ENCODE data around the gene PKMYT1.

Gene PKMYT1

GRCh38 chr16:2980227-2981176 is at the start of gene PKMYT1:
Gene PKMYT1 (minus strand): TSS chr16:2980446. CDS start chr16:2979657, 789 bp downstream.
- Mint-ChIP-seq H3K4me1 (peaks cover 8% of the 10 kb centered on the region), H3K27ac (peak within 1 kb of the TSS; percentile 81), H3K4me3 (peak within 1 kb of the TSS; percentile 83), H3K9me3 (no peaks in the 10 kb centered on the region), H3K27me3 (no peaks in the 10 kb centered on the region), H3K36me3 (no peaks in the 10 kb centered on the region)
- ATAC-seq (ENCODE audit: low read depth), result peak; percentile 91
- DNase-seq (ENCODE audit: low spot score in 2 of 2), result peak; percentile 96 to 97

GRCh38 chr16:3029491-3030221 is 49.4 kb upstream of the PKMYT1 start:
- no peaks in the 10 kb centered on the region for H3K9me3 Mint-ChIP-seq
- H3K27me3 Mint-ChIP-seq, result peaks cover 40% of the 10 kb centered on the region
- peak overlapping the region; percentile 0 for H3K4me3 Mint-ChIP-seq

GRCh38 chr16:3028716-3029319 is 48.6 kb upstream of the PKMYT1 start:
- no peak overlapping the region for H3K27ac Mint-ChIP-seq
- peaks cover 17% of the 10 kb centered on the region for H3K4me1 Mint-ChIP-seq
- H3K4me3 Mint-ChIP-seq, result no peak overlapping the region
- ATAC-seq (ENCODE audit: low read depth), result no peak
- H3K36me3 Mint-ChIP-seq, result peaks cover 6% of the 10 kb centered on the region
- peaks cover 36% of the 10 kb centered on the region for H3K27me3 Mint-ChIP-seq
- no peak for DNase-seq (ENCODE audit: low spot score in 2 of 2)
- no peaks in the 10 kb centered on the region for H3K9me3 Mint-ChIP-seq

More at GRCh38 chr16:3029491-3030221, 49.4 kb upstream of the PKMYT1 start:
- H3K27ac Mint-ChIP-seq, result peak overlapping the region; percentile 4
- no peak for DNase-seq (ENCODE audit: low spot score in 2 of 2)
- H3K36me3 Mint-ChIP-seq, result peaks cover 8% of the 10 kb centered on the region
- peaks cover 17% of the 10 kb centered on the region for H3K4me1 Mint-ChIP-seq
- ATAC-seq (ENCODE audit: low read depth), result no peak

- H3K27ac Mint-ChIP-seq, result no peak overlapping the region
- DNase-seq (ENCODE audit: low spot score in 2 of 2) (peak; percentile 82 to 87), ATAC-seq (ENCODE audit: low read depth) (peak; percentile 36)
- peak overlapping the region; percentile 25 for H3K4me3 Mint-ChIP-seq
- no peaks in the 10 kb centered on the region for H3K9me3 Mint-ChIP-seq
- peaks cover 6% of the 10 kb centered on the region for H3K36me3 Mint-ChIP-seq
- H3K4me1 Mint-ChIP-seq, result peaks cover 21% of the 10 kb centered on the region
- peaks cover 31% of the 10 kb centered on the region for H3K27me3 Mint-ChIP-seq
Observed at GRCh38 chr16:3027983-3028715, 47.9 kb upstream of the PKMYT1 start.

- no peak overlapping the region for H3K4me3 Mint-ChIP-seq
- H3K36me3 Mint-ChIP-seq, result peaks cover 6% of the 10 kb centered on the region
- H3K9me3 Mint-ChIP-seq, result no peaks in the 10 kb centered on the region
- no peak for ATAC-seq (ENCODE audit: low read depth)
- H3K4me1 Mint-ChIP-seq, result peaks cover 28% of the 10 kb centered on the region
- no peak for DNase-seq (ENCODE audit: low spot score in 2 of 2)
- peaks cover 24% of the 10 kb centered on the region for H3K27me3 Mint-ChIP-seq
- no peak overlapping the region for H3K27ac Mint-ChIP-seq
Observed at GRCh38 chr16:3027489-3027795, 47.2 kb upstream of the PKMYT1 start.

GRCh38 chr16:3026609-3027488 is 46.6 kb upstream of the PKMYT1 start:
- no peak for DNase-seq (ENCODE audit: low spot score in 2 of 2)
- H3K36me3 Mint-ChIP-seq, result peaks cover 6% of the 10 kb centered on the region
- ATAC-seq (ENCODE audit: low read depth), result no peak
- no peak overlapping the region for H3K4me3 Mint-ChIP-seq
- no peaks in the 10 kb centered on the region for H3K9me3 Mint-ChIP-seq
- no peak overlapping the region for H3K27ac Mint-ChIP-seq
- peaks cover 22% of the 10 kb centered on the region for H3K27me3 Mint-ChIP-seq
- H3K4me1 Mint-ChIP-seq, result peaks cover 29% of the 10 kb centered on the region

- no peaks in the 10 kb centered on the region for H3K9me3 Mint-ChIP-seq
- H3K4me3 Mint-ChIP-seq, result no peak overlapping the region
- ATAC-seq (ENCODE audit: low read depth) (no peak), DNase-seq (ENCODE audit: low spot score in 2 of 2) (no peak)
- peaks cover 6% of the 10 kb centered on the region for H3K36me3 Mint-ChIP-seq
- no peak overlapping the region for H3K27ac Mint-ChIP-seq
- peaks cover 17% of the 10 kb centered on the region for H3K27me3 Mint-ChIP-seq
- H3K4me1 Mint-ChIP-seq, result peaks cover 35% of the 10 kb centered on the region
Observed at GRCh38 chr16:3026003-3026378, 45.7 kb upstream of the PKMYT1 start.

GRCh38 chr16:3025032-3026002 is 45.1 kb upstream of the PKMYT1 start:
- Mint-ChIP-seq H3K4me3 (peak overlapping the region; percentile 39), H3K9me3 (no peaks in the 10 kb centered on the region), H3K27ac (no peak overlapping the region), H3K4me1 (peaks cover 38% of the 10 kb centered on the region), H3K36me3 (peaks cover 6% of the 10 kb centered on the region), H3K27me3 (peaks cover 11% of the 10 kb centered on the region)
- DNase-seq (ENCODE audit: low spot score in 2 of 2), result no peak
- ATAC-seq (ENCODE audit: low read depth), result no peak

- peaks cover 6% of the 10 kb centered on the region for H3K36me3 Mint-ChIP-seq
- peaks cover 33% of the 10 kb centered on the region for H3K4me1 Mint-ChIP-seq
- DNase-seq (ENCODE audit: low spot score in 2 of 2), result peak; percentile 92 to 95
- no peaks in the 10 kb centered on the region for H3K9me3 Mint-ChIP-seq
- H3K27ac Mint-ChIP-seq, result peak within 1 kb of the TSS; percentile 84
- H3K4me3 Mint-ChIP-seq, result peak within 1 kb of the TSS; percentile 85
- H3K27me3 Mint-ChIP-seq, result peaks cover 3% of the 10 kb centered on the region
- peak; percentile 83 for ATAC-seq (ENCODE audit: low read depth)
Observed at GRCh38 chr16:3023669-3024478, 43.6 kb upstream of the PKMYT1 start, which contains the start of the genes HCFC1R1 and THOC6. Gene HCFC1R1 (minus strand): TSS chr16:3023942. CDS start chr16:3023941, 1 bp downstream. Gene THOC6 (plus strand): TSS chr16:3024035. CDS start chr16:3024327, 292 bp downstream.

GRCh38 chr16:3023415-3023668 is 43.1 kb upstream of the PKMYT1 start:
- Mint-ChIP-seq H3K27ac (peak overlapping the region; percentile 84), H3K27me3 (peaks cover 2% of the 10 kb centered on the region), H3K9me3 (no peaks in the 10 kb centered on the region), H3K4me3 (peak overlapping the region; percentile 85), H3K4me1 (peaks cover 31% of the 10 kb centered on the region), H3K36me3 (peaks cover 6% of the 10 kb centered on the region)
- ATAC-seq (ENCODE audit: low read depth) (no peak), DNase-seq (ENCODE audit: low spot score in 2 of 2) (peak in 1 of 2 donors; percentile 51)

- DNase-seq (ENCODE audit: low spot score in 2 of 2) (no peak), ATAC-seq (ENCODE audit: low read depth) (no peak)
- peak overlapping the region; percentile 84 for H3K27ac Mint-ChIP-seq
- peaks cover 28% of the 10 kb centered on the region for H3K4me1 Mint-ChIP-seq
- no peaks in the 10 kb centered on the region for H3K9me3 Mint-ChIP-seq
- peak overlapping the region; percentile 85 for H3K4me3 Mint-ChIP-seq
- H3K36me3 Mint-ChIP-seq, result peaks cover 6% of the 10 kb centered on the region
- peaks cover 2% of the 10 kb centered on the region for H3K27me3 Mint-ChIP-seq
Observed at GRCh38 chr16:3022684-3023414, 42.6 kb upstream of the PKMYT1 start.
